Dendritic cell treated with granulocyte-macrophage colony-stimulating factor and Interleukin-4, amounts not matched to agents 40 ng/mL and 50 ng/mL, for 4 days (primary cell): ENCODE measurements around the gene MACROD2.
"Not testable (repeated sequence)": the region's sequence is repeated elsewhere in the genome, so short reads cannot be mapped to it uniquely, and the experiment has no call there.

Experiments used
- H3K27ac Mint-ChIP-seq: one replicate; pipeline ENCODE4 v1.8.0; 2022; ENCODE audit warnings: mild to moderate bottlenecking, mixed read lengths
- H3K27me3 Mint-ChIP-seq: one replicate; pipeline ENCODE4 v1.8.0; 2022; ENCODE audit warnings: mild to moderate bottlenecking, mixed read lengths
- H3K36me3 Mint-ChIP-seq: one replicate; pipeline ENCODE4 v1.8.0; 2022; ENCODE audit warnings: low read depth, mixed read lengths
- H3K4me1 Mint-ChIP-seq: one replicate; pipeline ENCODE4 v1.8.0; 2022; ENCODE audit warnings: low read depth, mixed read lengths
- H3K4me3 Mint-ChIP-seq: one replicate; pipeline ENCODE4 v1.8.0; 2022; ENCODE audit warnings: mild to moderate bottlenecking, moderate library complexity, mixed read lengths
- H3K9me3 Mint-ChIP-seq: one replicate; pipeline ENCODE4 v1.8.0; 2022; ENCODE audit warnings: mixed read lengths
- intact Hi-C: fragments of 100-400 bp; cut with micrococcal nuclease; formaldehyde crosslinking; loops from one replicate; pipeline ENCODE4 v1.15.0; 2022

Gene MACROD2

DNA sequence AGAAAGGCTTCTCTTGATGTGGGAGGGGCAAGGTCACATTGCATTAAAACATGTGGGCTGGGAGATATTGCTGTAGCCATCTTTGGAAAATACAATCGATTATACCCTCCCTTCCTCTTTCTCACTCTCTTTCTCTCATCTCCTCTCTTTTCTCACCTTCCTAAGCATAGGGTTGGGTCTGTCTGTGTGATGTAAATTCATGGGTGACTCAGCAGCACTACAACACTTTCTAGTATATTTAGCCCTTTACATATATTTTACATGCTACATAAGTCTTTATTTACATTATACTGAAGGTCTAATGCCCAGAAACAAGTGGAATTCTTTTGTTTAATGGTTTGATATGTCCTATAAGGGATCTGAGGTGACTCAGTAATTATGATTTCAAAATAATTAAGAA is 976.9 kb downstream of the MACROD2 start:
- H3K9me3 Mint-ChIP-seq: peaks cover 32% of the 10 kb centered on the region
- H3K27me3 Mint-ChIP-seq: no peaks in the 10 kb centered on the region
- H3K4me1 Mint-ChIP-seq: no peaks in the 10 kb centered on the region
- no peak overlapping the region for H3K4me3 Mint-ChIP-seq
- intact Hi-C loops: no loop called here
- H3K27ac Mint-ChIP-seq: no peak overlapping the region
- no peaks in the 10 kb centered on the region for H3K36me3 Mint-ChIP-seq

DNA sequence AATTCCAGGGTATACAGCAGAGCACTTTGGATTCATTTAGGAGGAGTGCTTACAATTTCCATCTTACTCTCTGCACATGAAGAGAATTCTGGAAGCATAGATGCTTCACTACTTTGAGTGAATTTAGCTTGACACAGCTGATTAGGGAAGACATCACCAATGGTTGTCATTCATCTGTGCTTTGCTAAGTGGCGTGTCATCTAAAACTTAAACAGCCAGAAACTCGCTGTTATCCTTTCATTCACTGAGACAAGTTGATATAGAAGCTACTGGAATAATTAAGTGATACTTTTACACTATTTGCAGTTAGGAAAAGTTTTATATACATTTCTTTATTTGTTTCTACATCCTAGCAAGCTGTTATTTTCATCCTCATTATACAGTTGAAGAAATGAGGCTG is 977.4 kb downstream of the MACROD2 start:
- intact Hi-C loops: no loop called here
- H3K36me3 Mint-ChIP-seq: no peaks in the 10 kb centered on the region
- no peak overlapping the region for H3K4me3 Mint-ChIP-seq
- H3K9me3 Mint-ChIP-seq: peaks cover 32% of the 10 kb centered on the region
- H3K4me1 Mint-ChIP-seq: no peaks in the 10 kb centered on the region
- no peak overlapping the region for H3K27ac Mint-ChIP-seq
- H3K27me3 Mint-ChIP-seq: no peaks in the 10 kb centered on the region

DNA sequence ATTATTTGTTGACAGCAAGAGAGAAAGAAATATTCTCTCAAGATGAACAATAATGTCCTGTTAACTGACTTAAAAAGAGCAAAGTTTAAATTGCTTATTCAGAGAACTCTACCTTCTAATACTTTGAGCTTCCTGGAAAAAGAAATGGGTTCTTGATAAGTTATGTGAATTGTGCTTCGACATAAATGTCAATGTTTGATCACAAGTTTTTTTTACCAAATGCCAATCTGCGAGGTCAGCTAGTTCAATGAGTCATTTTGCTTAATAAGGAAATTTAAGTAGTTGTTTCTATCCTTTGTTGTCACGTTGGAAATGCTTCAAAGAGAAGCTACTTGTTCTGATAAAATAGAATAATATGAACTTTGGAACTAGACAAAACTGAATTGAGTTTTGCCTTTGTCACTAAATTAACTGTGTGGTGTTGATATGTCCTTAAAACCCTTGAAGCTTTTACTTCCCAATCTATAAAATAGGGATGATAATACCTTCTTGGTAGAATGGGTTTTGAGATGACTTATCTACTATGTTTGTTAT is 984.2 kb downstream of the MACROD2 start:
- Mint-ChIP-seq H3K36me3 (no peaks in the 10 kb centered on the region), H3K9me3 (peaks cover 57% of the 10 kb centered on the region), H3K27ac (no peak overlapping the region), H3K4me1 (no peaks in the 10 kb centered on the region), H3K27me3 (no peaks in the 10 kb centered on the region), H3K4me3 (no peak overlapping the region)
- intact Hi-C loops: no loop called here

DNA sequence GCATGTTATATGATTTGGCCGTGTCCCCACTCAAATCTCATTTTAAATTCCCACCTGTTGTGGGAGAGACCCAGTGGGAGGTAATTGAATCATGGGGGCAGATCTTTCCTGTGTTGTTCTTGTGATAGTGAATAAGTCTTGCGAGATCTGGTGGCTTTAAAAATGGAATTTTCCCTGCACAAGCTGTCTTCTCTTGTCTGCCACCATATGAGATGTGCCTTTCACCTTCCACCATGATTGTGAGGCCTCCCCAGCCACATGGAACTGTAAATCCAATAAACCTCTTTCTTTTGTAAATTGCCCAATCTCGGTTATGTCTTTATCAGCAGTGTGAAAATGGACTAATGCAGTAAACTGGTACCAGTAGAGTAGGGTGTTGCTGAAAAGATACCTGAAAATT is 986.2 kb downstream of the MACROD2 start:
- H3K27ac Mint-ChIP-seq, H3K4me1 Mint-ChIP-seq, H3K4me3 Mint-ChIP-seq, intact Hi-C loops, H3K36me3 Mint-ChIP-seq, H3K27me3 Mint-ChIP-seq: not testable (repeated sequence)
- peaks cover 38% of the 10 kb centered on the region for H3K9me3 Mint-ChIP-seq

DNA sequence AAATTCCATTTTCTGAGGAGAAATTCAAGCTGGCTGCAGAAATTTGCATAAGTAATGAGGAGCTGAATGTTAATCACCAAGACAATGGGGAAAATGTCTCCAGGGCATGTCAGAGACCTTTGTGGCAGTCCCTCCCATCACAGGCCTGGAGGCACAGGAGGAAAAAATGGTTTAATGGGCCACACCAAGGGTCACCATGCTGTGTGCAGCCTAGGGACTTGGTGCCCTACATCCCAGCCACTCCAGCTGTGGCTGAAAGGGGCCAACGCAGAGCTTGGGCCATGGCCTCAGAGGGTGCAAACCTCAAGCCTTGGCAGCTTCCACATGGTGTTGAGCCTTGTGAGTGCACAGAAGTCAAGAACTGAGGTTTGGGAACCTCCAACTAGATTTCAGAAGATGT is 987.0 kb downstream of the MACROD2 start:
- H3K36me3 Mint-ChIP-seq, H3K27ac Mint-ChIP-seq, intact Hi-C loops, H3K4me1 Mint-ChIP-seq, H3K4me3 Mint-ChIP-seq, H3K27me3 Mint-ChIP-seq: not testable (repeated sequence)
- peaks cover 36% of the 10 kb centered on the region for H3K9me3 Mint-ChIP-seq

DNA sequence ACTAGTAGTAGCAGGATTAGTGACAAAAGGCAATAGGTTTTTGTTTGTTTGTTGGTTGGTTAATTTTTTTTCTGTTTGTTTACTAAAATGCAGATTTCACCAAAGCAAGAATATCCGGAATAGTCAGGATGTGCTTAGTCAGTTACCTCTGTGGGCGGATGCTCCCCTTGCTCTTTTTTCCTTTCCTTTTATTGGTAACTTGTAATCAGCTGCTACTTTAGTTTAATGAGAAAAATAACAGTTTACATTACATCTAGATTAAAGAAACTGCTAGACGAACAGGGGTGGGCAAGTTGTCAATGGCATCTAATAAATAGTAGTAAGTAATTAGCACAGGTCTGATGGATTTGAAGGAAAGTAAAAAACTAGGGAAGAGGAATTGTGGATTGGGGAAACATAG is 989.0 kb downstream of the MACROD2 start:
- Mint-ChIP-seq H3K9me3 (peaks cover 40% of the 10 kb centered on the region), H3K36me3 (no peaks in the 10 kb centered on the region), H3K4me1 (no peaks in the 10 kb centered on the region), H3K4me3 (no peak overlapping the region), H3K27ac (no peak overlapping the region), H3K27me3 (no peaks in the 10 kb centered on the region)
- intact Hi-C loops: no loop called here

DNA sequence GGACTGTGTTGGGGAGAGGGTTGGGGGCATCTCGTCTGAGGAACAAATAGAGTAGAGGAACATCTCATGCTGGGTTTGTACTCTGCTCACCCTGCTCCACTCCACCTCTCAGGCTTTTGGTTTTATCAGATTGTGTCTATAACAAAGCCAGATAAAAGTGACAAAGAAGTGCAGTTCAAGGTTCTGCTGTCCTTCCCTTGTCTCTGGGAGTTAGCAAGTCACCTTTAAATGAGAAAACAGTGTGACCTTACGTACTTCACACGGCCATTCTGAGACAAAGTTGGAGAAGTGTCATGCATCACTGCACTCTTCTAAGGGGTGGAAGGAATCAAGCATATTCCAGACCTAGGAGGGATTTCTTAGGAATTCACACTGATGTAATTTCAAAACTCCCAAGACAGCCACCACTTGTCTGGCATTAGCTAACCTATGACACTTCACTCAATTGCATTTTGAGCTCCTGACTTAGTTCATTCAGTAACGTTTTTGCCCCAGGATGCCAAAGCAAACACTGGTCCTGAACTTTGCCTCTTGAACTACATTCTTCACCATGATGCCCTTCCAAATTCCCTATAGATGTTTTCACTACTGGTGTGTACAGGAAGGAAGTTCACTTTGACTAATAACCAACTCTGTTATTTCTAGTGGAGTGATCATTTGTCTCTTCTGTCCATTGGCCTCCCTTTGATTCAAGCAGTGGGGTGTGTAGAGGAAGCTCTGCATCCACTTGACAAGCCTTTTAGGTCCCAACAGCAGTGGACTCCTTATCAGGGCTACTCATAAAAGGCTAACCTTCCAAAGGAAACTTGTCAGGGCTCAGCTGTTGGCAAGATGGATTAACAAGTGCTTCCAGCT is 989.7 kb downstream of the MACROD2 start:
- no peaks in the 10 kb centered on the region for H3K27me3 Mint-ChIP-seq

DNA sequence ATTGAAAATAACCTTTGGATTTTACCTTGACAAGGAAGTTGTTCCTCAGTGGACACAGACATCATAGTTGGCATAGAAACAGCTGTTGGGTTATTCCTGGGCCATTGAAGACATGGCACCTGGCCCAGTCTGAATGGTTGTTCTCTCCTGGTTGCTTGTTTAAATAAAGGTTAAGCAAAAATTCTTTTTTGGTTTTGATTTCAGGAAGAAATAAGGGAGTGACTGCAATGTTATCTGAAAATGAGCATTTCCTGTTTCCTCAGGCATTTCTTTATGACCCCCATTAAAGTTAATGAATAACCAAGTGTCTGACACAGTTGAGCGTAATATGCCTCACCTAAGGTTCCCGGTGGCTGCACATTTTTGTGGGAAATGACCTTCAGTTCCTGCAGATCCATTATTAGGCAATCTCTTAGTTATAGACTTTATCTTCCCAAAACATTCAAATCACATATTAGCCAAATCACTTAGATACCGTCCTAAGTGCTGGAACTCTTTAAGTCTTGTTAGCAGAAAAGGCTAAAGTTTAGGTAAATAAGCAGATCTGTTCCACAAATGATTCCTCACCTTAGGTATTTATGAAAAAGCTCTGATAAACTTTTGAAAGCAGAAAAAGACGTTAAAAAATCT is 990.8 kb downstream of the MACROD2 start:
- no peaks in the 10 kb centered on the region for H3K4me1 Mint-ChIP-seq
- intact Hi-C loops: no loop called here

More for the DNA sequence above, 989.7 kb downstream of the MACROD2 start:
- Mint-ChIP-seq H3K27ac (no peak overlapping the region), H3K36me3 (no peaks in the 10 kb centered on the region), H3K9me3 (peaks cover 44% of the 10 kb centered on the region), H3K4me3 (no peak overlapping the region), H3K4me1 (no peaks in the 10 kb centered on the region)
- intact Hi-C loops: no loop called here

DNA sequence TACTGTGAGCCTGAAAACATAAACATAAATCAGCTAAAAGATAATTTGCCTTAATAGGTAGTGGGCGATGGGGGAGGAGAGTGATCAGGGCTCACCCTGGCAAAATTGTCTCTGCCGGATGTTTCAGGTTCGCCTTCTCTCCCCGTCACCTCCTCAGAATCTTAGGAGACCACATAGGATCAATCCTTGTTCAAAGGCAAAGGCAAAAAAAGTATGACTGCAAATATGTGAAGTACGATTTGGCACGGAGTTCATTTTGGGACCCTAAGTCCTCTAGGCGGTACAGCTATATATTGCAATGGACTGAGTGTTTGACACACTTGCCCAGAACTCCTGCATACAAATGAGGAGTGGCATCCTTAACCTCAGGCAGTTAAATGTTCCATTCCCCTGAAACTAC is 991.3 kb downstream of the MACROD2 start:
- no peak overlapping the region for H3K27ac Mint-ChIP-seq
- intact Hi-C loops: no loop called here
- H3K4me1 Mint-ChIP-seq: no peaks in the 10 kb centered on the region

More for the DNA sequence above, 990.8 kb downstream of the MACROD2 start:
- Mint-ChIP-seq H3K36me3 (no peaks in the 10 kb centered on the region), H3K27ac (no peak overlapping the region), H3K27me3 (no peaks in the 10 kb centered on the region), H3K4me3 (no peak overlapping the region), H3K9me3 (peaks cover 35% of the 10 kb centered on the region)

DNA sequence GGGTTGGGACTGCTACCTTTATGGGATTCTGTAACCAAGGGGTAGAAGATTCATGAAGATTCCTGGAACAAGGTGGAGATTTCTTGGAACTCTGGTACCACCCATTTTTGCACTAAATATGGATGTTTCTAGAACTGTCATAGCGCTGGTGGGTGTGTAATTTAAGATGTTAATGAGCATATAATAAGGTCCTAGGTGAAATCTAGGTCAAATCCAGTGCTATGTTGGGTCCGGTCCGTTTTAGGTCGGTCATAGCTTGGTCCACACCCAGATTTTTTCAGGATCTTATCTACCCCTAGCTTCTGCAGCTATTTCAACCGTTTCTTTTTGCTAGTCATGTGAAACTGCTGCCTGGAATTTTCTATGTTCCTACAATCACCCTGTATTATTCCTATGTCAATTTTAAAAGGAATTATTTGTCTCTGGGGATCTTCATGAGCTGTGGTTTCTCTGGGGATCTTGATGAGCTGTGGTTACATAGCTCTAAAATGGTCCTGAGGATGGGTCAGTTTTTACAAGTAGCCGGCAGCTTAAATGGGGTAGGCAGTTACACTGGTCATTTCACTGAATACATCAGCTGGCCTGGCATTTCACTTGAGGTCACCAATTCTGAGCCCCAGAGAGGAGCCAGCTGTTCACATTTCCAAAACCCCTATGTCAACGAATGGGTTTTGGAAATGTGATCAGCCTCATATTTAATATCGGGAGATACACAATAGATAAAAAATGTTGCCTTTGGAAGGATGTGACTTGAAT is 994.4 kb downstream of the MACROD2 start:
- no peaks in the 10 kb centered on the region for H3K27me3 Mint-ChIP-seq
- intact Hi-C loops: no loop called here
- no peak overlapping the region for H3K4me3 Mint-ChIP-seq
- H3K27ac Mint-ChIP-seq: no peak overlapping the region
- H3K36me3 Mint-ChIP-seq: no peaks in the 10 kb centered on the region
- H3K9me3 Mint-ChIP-seq: peaks cover 8% of the 10 kb centered on the region
- no peaks in the 10 kb centered on the region for H3K4me1 Mint-ChIP-seq

More for the DNA sequence above, 991.3 kb downstream of the MACROD2 start:
- Mint-ChIP-seq H3K36me3 (no peaks in the 10 kb centered on the region), H3K4me3 (no peak overlapping the region), H3K9me3 (peaks cover 30% of the 10 kb centered on the region), H3K27me3 (no peaks in the 10 kb centered on the region)

DNA sequence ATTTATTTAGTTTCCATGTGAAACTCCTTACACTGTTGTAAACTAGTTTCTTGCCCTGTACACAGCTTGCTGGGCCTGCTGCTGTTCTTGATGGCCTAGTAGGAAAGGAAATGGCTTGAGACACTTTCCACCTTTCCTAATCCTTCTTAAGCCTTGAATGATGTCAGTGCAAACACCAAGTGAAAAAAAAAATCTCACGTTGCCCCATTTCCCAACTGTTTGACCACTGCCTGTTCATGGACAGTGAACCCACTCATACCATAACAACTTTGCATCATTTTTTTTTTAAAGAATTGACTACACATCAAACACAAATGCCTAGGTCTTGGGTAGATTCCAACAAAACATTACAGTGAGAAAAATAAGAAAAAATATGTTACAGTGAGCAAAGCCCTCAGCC is 995.7 kb downstream of the MACROD2 start:
- intact Hi-C loops: no loop called here
- H3K4me3 Mint-ChIP-seq: no peak overlapping the region
- peaks cover 13% of the 10 kb centered on the region for H3K9me3 Mint-ChIP-seq
- H3K4me1 Mint-ChIP-seq: no peaks in the 10 kb centered on the region
- H3K27me3 Mint-ChIP-seq: no peaks in the 10 kb centered on the region
- H3K36me3 Mint-ChIP-seq: no peaks in the 10 kb centered on the region
- no peak overlapping the region for H3K27ac Mint-ChIP-seq

DNA sequence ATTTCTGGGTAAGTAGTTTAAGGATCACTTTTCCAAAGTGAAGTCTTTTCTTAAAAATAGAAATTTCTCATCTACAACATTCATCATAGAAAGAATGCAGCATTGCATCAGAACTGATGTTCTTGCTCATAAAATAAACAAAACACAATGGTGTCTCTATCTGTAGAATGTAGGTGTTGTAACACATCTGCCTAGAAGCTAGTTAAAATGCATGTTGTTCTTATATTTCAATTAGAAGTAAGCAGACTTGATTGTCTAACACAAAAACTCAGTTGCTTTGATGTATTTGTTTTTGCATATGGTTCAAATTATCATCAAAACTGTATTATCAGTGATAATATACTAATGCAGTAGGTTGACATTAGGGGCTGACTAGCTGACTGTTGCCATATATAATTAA is 996.8 kb downstream of the MACROD2 start:
- no peaks in the 10 kb centered on the region for H3K27me3 Mint-ChIP-seq
- intact Hi-C loops: no loop called here
- no peaks in the 10 kb centered on the region for H3K4me1 Mint-ChIP-seq
- peaks cover 23% of the 10 kb centered on the region for H3K9me3 Mint-ChIP-seq
- no peaks in the 10 kb centered on the region for H3K36me3 Mint-ChIP-seq
- no peak overlapping the region for H3K27ac Mint-ChIP-seq
- no peak overlapping the region for H3K4me3 Mint-ChIP-seq

DNA sequence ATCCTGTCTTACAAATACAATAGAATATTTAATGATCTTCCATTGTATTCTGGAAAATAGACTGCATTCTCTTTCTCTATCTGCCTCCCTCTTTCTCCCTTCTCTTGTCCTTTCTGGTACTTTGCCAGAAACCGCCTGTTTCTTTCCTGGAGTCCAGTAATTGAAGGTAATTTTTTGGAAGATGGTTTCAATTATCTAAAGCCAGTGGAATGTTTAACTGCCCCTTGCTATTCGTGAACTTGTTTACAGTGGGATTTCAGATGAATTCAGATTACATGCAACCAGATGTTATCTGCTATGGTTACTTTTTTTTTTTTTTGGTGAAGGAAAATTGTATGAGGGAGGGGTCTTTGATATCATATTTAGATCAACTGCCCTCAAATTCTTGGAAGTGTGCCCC is 997.6 kb downstream of the MACROD2 start:
- Mint-ChIP-seq H3K27ac (no peak overlapping the region), H3K27me3 (no peaks in the 10 kb centered on the region), H3K36me3 (no peaks in the 10 kb centered on the region), H3K4me3 (no peak overlapping the region), H3K9me3 (peaks cover 30% of the 10 kb centered on the region), H3K4me1 (no peaks in the 10 kb centered on the region)
- intact Hi-C loops: no loop called here
